Fibroblast of lung (primary cell): ENCODE measurements around the gene ST6GALNAC5. TPM values are rescaled to one million over a fixed set of nuclear protein-coding genes. Genes with fewer than 3 reads are reported as not detected.

Source experiments
- DNase-seq, 2 donors: peaks; one replicate each; pipeline versions ENCODE4 v3.0.0 to v3.0.0-alpha.2; 2010; ENCODE audit warnings: low read depth in 2 of 2
- H2AFZ ChIP-seq: 2 replicates; pipeline ENCODE4 v1.5.1; 2012; ENCODE audit warnings: low read length, control low read depth, inconsistent platforms
- H3K27ac ChIP-seq: 2 replicates; pipeline ENCODE4 v1.5.1; 2011; ENCODE audit warnings: low read length, control low read depth; ENCODE audit not compliant: insufficient read depth
- H3K27me3 ChIP-seq: 2 replicates; pipeline ENCODE4 v1.5.1; 2011; ENCODE audit warnings: mild to moderate bottlenecking, low read length; ENCODE audit not compliant: control insufficient read depth, insufficient read depth
- H3K36me3 ChIP-seq: 2 replicates; pipeline ENCODE4 v1.5.1; 2011; ENCODE audit warnings: low read length; ENCODE audit not compliant: control insufficient read depth, insufficient read depth
- H3K4me1 ChIP-seq: 2 replicates; pipeline ENCODE4 v1.5.1; 2011; ENCODE audit warnings: low read length; ENCODE audit not compliant: control insufficient read depth, insufficient read depth; ENCODE audit errors: extremely low read depth
- H3K4me2 ChIP-seq: 2 replicates; pipeline ENCODE4 v1.5.1; 2011; ENCODE audit warnings: low read length, control low read depth; ENCODE audit not compliant: insufficient read depth; ENCODE audit errors: extremely low read depth
- H3K4me3 ChIP-seq, 4 experiments: fragments of 200-600 bp in 1 of 4; sonication (generic) in 1 of 4; replicated peaks in 1 of 4; 2 replicates each; pipeline ENCODE4 v1.5.1; 2011 to 2016; ENCODE audit warnings: low read length in 4 of 4, low read depth in 3 of 4, mild to moderate bottlenecking in 3 of 4, control low read depth in 2 of 4, inconsistent platforms in 1 of 4, mixed read lengths in 1 of 4; ENCODE audit not compliant: insufficient read depth in 1 of 4; ENCODE audit errors: control extremely low read depth in 1 of 4
- H3K79me2 ChIP-seq: 2 replicates; pipeline ENCODE4 v1.5.1; 2012; ENCODE audit warnings: mild to moderate bottlenecking, low read length, inconsistent platforms; ENCODE audit not compliant: control insufficient read depth, insufficient read depth
- H3K9ac ChIP-seq: 2 replicates; pipeline ENCODE4 v1.5.1; 2011; ENCODE audit warnings: mild to moderate bottlenecking, low read length, control low read depth; ENCODE audit not compliant: insufficient read depth
- H3K9me3 ChIP-seq: 2 replicates; pipeline ENCODE4 v1.5.1; 2012; ENCODE audit warnings: low read depth, low read length; ENCODE audit not compliant: control insufficient read depth, insufficient read depth
- H4K20me1 ChIP-seq: 2 replicates; pipeline ENCODE4 v1.5.1; 2011; ENCODE audit warnings: low read length; ENCODE audit not compliant: control insufficient read depth, insufficient read depth; ENCODE audit errors: extremely low read depth
- EZH2 ChIP-seq: IDR thresholded peaks from 2 replicates; pipeline ENCODE4 v1.5.1; 2012; ENCODE audit warnings: low read length, control low read depth, mild to moderate bottlenecking; ENCODE audit errors: missing control alignments
- polyA plus RNA-seq, 2 donors: library from polyadenylated mRNA; depleted of rRNA in 1 of 2; stranded (reverse) in 1 of 2; unstranded in 1 of 2; fragments of >200 nt; gene quantifications; 2 replicates each; pipeline ENCODE4 v1.2.1, GENCODE V29; 2011 to 2012; ENCODE audit warnings: missing spikeins in 1 of 2
- total RNA-seq: library from RNA; depleted of rRNA; stranded (reverse); fragments of >200 nt; gene quantifications from 2 replicates; pipeline ENCODE4 v1.2.1, GENCODE V29; 2014
- TF ChIP-seq, protein P1 (sequence below), 2 donors: IDR thresholded peaks in 1 of 2; conservative IDR thresholded peaks in 1 of 2; 1 replicate in 1 of 2; 2 replicates in 1 of 2; pipeline ENCODE4 v1.5.1; 2011 to 2012; ENCODE audit warnings: low read length in 2 of 2, control low read depth in 1 of 2, inconsistent platforms in 1 of 2, low read depth in 1 of 2, mild to moderate bottlenecking in 1 of 2

The ST6GALNAC5 gene
- total and polyA plus RNA-seq, 2 donors (not counting 1 experiment from before 2014, with no cell fraction given) = 0.37 to 0.83 TPM

DNA sequence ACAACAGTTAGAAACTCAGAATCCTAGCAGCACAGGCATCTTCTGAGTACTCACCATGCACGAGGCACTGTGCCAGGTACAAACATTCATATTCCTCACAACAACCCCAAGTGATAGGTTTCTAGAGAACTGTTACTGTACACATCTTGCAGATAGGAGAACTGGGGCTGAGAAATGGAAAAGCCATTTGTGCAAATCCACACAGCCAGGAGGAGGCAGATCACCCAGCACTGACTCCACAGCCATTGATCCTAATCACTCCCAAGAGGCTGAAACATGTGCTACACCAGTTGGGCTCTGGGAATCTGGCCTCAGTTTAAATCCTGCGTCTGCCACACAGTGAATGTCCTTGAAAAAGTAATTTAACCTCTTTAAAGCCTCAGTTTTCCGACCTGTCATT is 151.0 kb downstream of the ST6GALNAC5 start:
- Histone ChIP-seq H3K36me3 (no peaks in the 10 kb centered on the region), H3K27ac (no peak overlapping the region), H3K4me1 (no peaks in the 10 kb centered on the region), H3K79me2 (no peaks in the 10 kb centered on the region), H2AFZ (no peak overlapping the region), H4K20me1 (no peaks in the 10 kb centered on the region), H3K4me2 (no peak overlapping the region), H3K4me3 (no peak overlapping the region), H3K9me3 (no peaks in the 10 kb centered on the region), H3K27me3 (no peaks in the 10 kb centered on the region), H3K9ac (no peak overlapping the region)
- DNase-seq = no peak
- no peak for TF ChIP-seq EZH2

DNA sequence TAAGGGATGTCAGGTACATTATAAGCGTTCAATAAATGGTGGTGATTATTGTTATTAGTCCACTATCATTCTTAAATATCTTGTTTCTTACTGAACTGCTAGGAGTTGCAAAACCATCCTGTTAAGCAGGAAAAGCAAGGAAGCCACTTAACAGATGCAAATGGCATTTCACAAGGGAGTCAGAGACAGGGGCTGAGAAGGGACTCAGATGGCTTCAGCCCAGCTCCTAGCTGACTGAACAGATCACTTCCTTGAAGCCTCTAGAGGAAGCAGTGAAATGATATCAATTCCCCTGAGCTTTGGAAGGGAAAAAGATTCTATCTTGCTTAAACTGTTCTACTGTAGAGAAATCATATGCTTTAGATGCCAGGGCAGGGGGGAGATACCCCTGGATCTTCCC is 151.5 kb downstream of the ST6GALNAC5 start:
- DNase-seq = no peak
- no peak for TF ChIP-seq EZH2
- TF ChIP-seq, protein P1, sequence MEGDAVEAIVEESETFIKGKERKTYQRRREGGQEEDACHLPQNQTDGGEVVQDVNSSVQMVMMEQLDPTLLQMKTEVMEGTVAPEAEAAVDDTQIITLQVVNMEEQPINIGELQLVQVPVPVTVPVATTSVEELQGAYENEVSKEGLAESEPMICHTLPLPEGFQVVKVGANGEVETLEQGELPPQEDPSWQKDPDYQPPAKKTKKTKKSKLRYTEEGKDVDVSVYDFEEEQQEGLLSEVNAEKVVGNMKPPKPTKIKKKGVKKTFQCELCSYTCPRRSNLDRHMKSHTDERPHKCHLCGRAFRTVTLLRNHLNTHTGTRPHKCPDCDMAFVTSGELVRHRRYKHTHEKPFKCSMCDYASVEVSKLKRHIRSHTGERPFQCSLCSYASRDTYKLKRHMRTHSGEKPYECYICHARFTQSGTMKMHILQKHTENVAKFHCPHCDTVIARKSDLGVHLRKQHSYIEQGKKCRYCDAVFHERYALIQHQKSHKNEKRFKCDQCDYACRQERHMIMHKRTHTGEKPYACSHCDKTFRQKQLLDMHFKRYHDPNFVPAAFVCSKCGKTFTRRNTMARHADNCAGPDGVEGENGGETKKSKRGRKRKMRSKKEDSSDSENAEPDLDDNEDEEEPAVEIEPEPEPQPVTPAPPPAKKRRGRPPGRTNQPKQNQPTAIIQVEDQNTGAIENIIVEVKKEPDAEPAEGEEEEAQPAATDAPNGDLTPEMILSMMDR (conservative IDR thresholded peaks at IDR 0.05 in 1 of 2, IDR thresholded peaks at IDR 0.05 in 1 of 2; ENCODE audit: low read depth in 1 of 2, low read length in 2 of 2) = no peak
- H3K9ac ChIP-seq = no peak overlapping the region
- H2AFZ ChIP-seq = no peak overlapping the region
- H3K4me3 ChIP-seq = no peak overlapping the region
- no peak overlapping the region for H3K4me2 ChIP-seq
- no peaks in the 10 kb centered on the region for H3K9me3 ChIP-seq
- no peaks in the 10 kb centered on the region for H4K20me1 ChIP-seq
- H3K27ac ChIP-seq = no peak overlapping the region
- H3K27me3 ChIP-seq = no peaks in the 10 kb centered on the region
- no peaks in the 10 kb centered on the region for H3K36me3 ChIP-seq
- H3K79me2 ChIP-seq = no peaks in the 10 kb centered on the region
- no peaks in the 10 kb centered on the region for H3K4me1 ChIP-seq

DNA sequence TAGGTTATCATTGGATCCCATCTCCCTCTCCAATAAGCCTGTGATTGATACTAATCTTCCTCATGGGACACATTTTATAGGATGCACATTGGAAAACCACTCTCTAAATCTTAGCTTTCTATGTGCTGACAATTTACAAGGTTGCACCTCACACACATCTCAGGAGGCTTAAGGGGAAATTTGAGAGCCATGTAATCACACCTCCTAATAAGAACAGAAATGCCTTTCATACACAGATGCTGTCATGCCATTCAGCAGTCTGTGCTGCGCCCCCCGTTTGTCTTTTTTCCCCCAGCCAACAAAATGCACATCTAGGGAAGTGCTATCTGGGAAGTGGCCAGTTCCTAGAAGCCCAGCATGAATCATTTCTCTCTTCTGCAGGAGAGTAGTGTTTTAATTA is 154.5 kb downstream of the ST6GALNAC5 start:
- no peaks in the 10 kb centered on the region for H3K79me2 ChIP-seq
- no peak for DNase-seq
- no peak overlapping the region for H3K4me3 ChIP-seq
- H3K27me3 ChIP-seq = no peaks in the 10 kb centered on the region
- no peaks in the 10 kb centered on the region for H3K9me3 ChIP-seq
- no peak overlapping the region for H3K9ac ChIP-seq
- H4K20me1 ChIP-seq = no peaks in the 10 kb centered on the region
- no peak overlapping the region for H3K4me2 ChIP-seq
- no peak overlapping the region for H3K27ac ChIP-seq
- TF ChIP-seq EZH2 = no peak
- TF ChIP-seq, protein P1 (conservative IDR thresholded peaks at IDR 0.05 in 1 of 2, IDR thresholded peaks at IDR 0.05 in 1 of 2; ENCODE audit: low read depth in 1 of 2, low read length in 2 of 2) = no peak
- H3K4me1 ChIP-seq = no peaks in the 10 kb centered on the region
- no peak overlapping the region for H2AFZ ChIP-seq
- no peaks in the 10 kb centered on the region for H3K36me3 ChIP-seq
